ENCODE results near the gene CALN1. TPM values are rescaled to one million over a fixed set of nuclear protein-coding genes. Genes with fewer than 3 reads are reported as not detected.
A peak's percentile ranks its signal among the peaks of the same experiment; 100 is the strongest.

Gene CALN1
- total RNA-seq, 1 donor from 2014 or later: not detected

DNA sequence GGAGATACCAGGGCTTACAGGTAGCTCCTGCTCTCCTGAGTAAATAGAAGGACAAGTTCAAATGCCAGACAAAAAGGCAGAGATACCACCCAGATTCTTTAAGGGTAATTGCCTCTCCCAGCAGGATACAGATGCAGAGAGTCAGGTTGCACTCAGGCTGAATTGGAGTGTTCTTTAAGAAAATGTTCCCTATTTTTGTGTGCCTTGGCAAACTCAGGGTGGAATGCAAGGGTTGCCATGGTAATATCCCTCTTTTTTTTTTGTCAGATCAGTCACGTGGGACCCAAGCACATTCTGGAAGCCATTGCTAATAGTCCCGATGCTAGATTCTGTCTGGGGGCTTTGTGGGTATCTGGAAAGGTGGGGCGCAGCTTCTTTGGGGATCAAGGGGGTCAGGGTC is 628.0 kb downstream of the CALN1 start:
- Mint-ChIP-seq H3K9me3 (ENCODE audit: unreplicated experiment) (peaks cover 35% of the 10 kb centered on the region), H3K27ac (ENCODE audit: unreplicated experiment) (no peak overlapping the region), H3K27me3 (ENCODE audit: unreplicated experiment) (no peaks in the 10 kb centered on the region), H3K36me3 (ENCODE audit: unreplicated experiment) (no peaks in the 10 kb centered on the region), H3K4me3 (ENCODE audit: unreplicated experiment) (no peak overlapping the region), H3K4me1 (ENCODE audit: unreplicated experiment) (no peaks in the 10 kb centered on the region)
- no peak for TF ChIP-seq CTCF (IDR thresholded peaks at IDR 0.05)
- peak; percentile 23 for DNase-seq (ENCODE audit: extremely low spot score, unreplicated experiment)

- no peak for DNase-seq (ENCODE audit: extremely low spot score, unreplicated experiment)
- Mint-ChIP-seq H3K9me3 (ENCODE audit: unreplicated experiment) (peaks cover 35% of the 10 kb centered on the region), H3K4me3 (ENCODE audit: unreplicated experiment) (no peak overlapping the region), H3K4me1 (ENCODE audit: unreplicated experiment) (no peaks in the 10 kb centered on the region), H3K27me3 (ENCODE audit: unreplicated experiment) (no peaks in the 10 kb centered on the region), H3K36me3 (ENCODE audit: unreplicated experiment) (no peaks in the 10 kb centered on the region), H3K27ac (ENCODE audit: unreplicated experiment) (no peak overlapping the region)
- no peak for TF ChIP-seq CTCF (IDR thresholded peaks at IDR 0.05)
Observed at GRCh38 chr7:71783779-71784178, 628.4 kb downstream of the CALN1 start.

DNA sequence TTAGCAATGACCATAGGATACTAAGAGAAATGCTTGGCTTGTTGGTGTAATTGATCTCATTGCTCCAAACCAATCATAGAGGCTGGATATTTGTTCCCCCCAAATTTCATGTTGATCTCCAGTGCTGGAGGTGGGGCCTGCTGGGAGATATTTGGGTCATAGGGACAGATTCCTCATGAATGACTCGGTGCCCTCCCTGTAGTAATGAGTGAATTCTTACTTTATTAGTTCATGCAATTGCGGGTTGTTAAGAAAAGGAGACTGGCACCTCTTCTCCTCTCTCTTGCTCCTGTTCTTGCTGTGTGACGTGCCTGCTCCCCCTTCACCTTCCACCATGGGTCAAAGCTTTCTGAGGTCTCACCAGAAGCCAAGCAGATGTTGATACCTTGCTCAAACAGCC is 630.1 kb downstream of the CALN1 start:
- no peaks in the 10 kb centered on the region for H3K27me3 Mint-ChIP-seq (ENCODE audit: unreplicated experiment)
- peaks cover 33% of the 10 kb centered on the region for H3K9me3 Mint-ChIP-seq (ENCODE audit: unreplicated experiment)
- no peak overlapping the region for H3K4me3 Mint-ChIP-seq (ENCODE audit: unreplicated experiment)
- H3K27ac Mint-ChIP-seq (ENCODE audit: unreplicated experiment): no peak overlapping the region
- peak; percentile 15 for DNase-seq (ENCODE audit: extremely low spot score, unreplicated experiment)
- H3K36me3 Mint-ChIP-seq (ENCODE audit: unreplicated experiment): no peaks in the 10 kb centered on the region
- H3K4me1 Mint-ChIP-seq (ENCODE audit: unreplicated experiment): no peaks in the 10 kb centered on the region
- no peak for TF ChIP-seq CTCF (IDR thresholded peaks at IDR 0.05)

DNA sequence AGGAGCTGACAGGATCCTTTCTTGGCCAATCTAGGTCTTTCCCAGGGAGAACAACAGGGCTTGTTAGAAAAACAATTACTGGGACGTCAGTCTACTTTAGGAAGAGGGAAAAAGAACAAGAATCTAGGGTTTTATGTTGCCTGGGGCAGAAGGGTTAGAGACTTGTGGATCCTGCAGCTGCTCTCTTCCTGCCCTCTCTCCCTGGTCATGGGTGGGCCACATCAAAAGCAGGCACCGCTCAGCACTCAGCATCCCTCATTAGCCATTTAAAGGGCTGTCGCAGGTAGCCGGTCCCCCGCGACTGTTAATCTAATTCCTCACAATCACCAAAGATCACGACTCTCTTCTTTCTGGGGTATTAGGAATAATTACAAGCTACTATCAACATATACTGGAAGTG is 631.9 kb downstream of the CALN1 start:
- Mint-ChIP-seq H3K4me3 (ENCODE audit: unreplicated experiment) (no peak overlapping the region), H3K9me3 (ENCODE audit: unreplicated experiment) (peaks cover 21% of the 10 kb centered on the region), H3K27ac (ENCODE audit: unreplicated experiment) (no peak overlapping the region), H3K4me1 (ENCODE audit: unreplicated experiment) (no peaks in the 10 kb centered on the region), H3K36me3 (ENCODE audit: unreplicated experiment) (no peaks in the 10 kb centered on the region), H3K27me3 (ENCODE audit: unreplicated experiment) (no peaks in the 10 kb centered on the region)
- no peak for TF ChIP-seq CTCF (IDR thresholded peaks at IDR 0.05)
- DNase-seq (ENCODE audit: extremely low spot score, unreplicated experiment): peak; percentile 32

DNA sequence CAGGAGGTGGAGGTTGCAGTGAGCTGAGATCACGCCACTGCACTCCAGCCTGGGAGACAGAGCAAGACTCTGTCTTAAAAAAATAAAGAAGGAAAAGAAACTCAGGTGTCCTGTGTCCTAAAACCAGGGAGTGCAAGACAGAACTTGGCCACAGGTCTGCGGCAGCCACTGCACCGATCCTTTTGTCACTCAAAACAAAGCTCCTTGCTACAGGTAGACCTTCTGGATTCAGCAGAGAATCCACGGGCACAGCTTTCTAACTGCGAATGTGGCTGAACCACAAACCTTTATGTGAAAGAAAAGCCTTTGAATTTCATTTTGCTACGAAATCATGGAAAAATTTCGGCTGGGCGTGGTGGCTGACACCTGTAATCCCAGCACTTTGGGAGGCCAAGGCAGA is 634.9 kb downstream of the CALN1 start:
- DNase-seq (ENCODE audit: extremely low spot score, unreplicated experiment): peak; percentile 54
- Mint-ChIP-seq H3K4me1 (ENCODE audit: unreplicated experiment) (no peaks in the 10 kb centered on the region), H3K27me3 (ENCODE audit: unreplicated experiment) (no peaks in the 10 kb centered on the region), H3K36me3 (ENCODE audit: unreplicated experiment) (no peaks in the 10 kb centered on the region), H3K9me3 (ENCODE audit: unreplicated experiment) (peaks cover 10% of the 10 kb centered on the region), H3K4me3 (ENCODE audit: unreplicated experiment) (no peak overlapping the region), H3K27ac (ENCODE audit: unreplicated experiment) (no peak overlapping the region)
- no peak for TF ChIP-seq CTCF (IDR thresholded peaks at IDR 0.05)

All from osteocyte (in vitro differentiated cells).